HT-29 (cell line): ENCODE measurements around the gene C22orf39. TPM values are rescaled to one million over a fixed set of nuclear protein-coding genes. Genes with fewer than 3 reads are reported as not detected.
A peak's percentile ranks its signal among the peaks of the same experiment; 100 is the strongest.

ENCODE experiments used
- DNase-seq: peaks from one replicate; pipeline ENCODE4 v3.0.0-alpha.2; 2015; ENCODE audit warnings: low spot score
- total RNA-seq: library from RNA; depleted of rRNA; stranded (reverse); fragments of >200 nt; shearing (Covaris generic); gene quantifications from 2 replicates; pipeline ENCODE4 v1.2.3, GENCODE V29; 2014; rRNA removed

C22orf39 gene
- 43.6 and 58.4 TPM in 2 replicates for total RNA-seq

- peak; percentile 94 for DNase-seq
Measured at GRCh38 chr22:19447330-19448075, at the start of gene C22orf39. TSS of gene C22orf39 (minus strand) at chr22:19447711. CDS start at chr22:19447688, 23 bp downstream.

- DNase-seq, result no peak
Measured at GRCh38 chr22:19497245-19497644, 49.7 kb upstream of the C22orf39 start.

GRCh38 chr22:19496324-19496630 is 48.8 kb upstream of the C22orf39 start:
- DNase-seq, result no peak

- peak; percentile 6 for DNase-seq
Measured at GRCh38 chr22:19495562-19496323, 48.2 kb upstream of the C22orf39 start.

GRCh38 chr22:19494676-19495173 is 47.2 kb upstream of the C22orf39 start:
- DNase-seq, result no peak

- no peak for DNase-seq
Measured at GRCh38 chr22:19494001-19494560, 46.6 kb upstream of the C22orf39 start.

- no peak for DNase-seq
Measured at GRCh38 chr22:19492504-19493174, 45.1 kb upstream of the C22orf39 start.

- no peak for DNase-seq
Measured at GRCh38 chr22:19490628-19491230, 43.2 kb upstream of the C22orf39 start.

GRCh38 chr22:19488884-19489843 is 41.7 kb upstream of the C22orf39 start:
- no peak for DNase-seq

GRCh38 chr22:19488285-19488684 is 40.8 kb upstream of the C22orf39 start:
- no peak for DNase-seq

GRCh38 chr22:19483481-19484244 is 36.2 kb upstream of the C22orf39 start:
- DNase-seq, result no peak

GRCh38 chr22:19482297-19482696 is 34.8 kb upstream of the C22orf39 start:
- no peak for DNase-seq

GRCh38 chr22:19480789-19481188 is 33.3 kb upstream of the C22orf39 start:
- no peak for DNase-seq

- DNase-seq, result peak; percentile 16
Measured at GRCh38 chr22:19480173-19480568, 32.7 kb upstream of the C22orf39 start.

GRCh38 chr22:19479355-19480172 is 32.1 kb upstream of the C22orf39 start, which contains the start of gene CDC45:
TSS of gene CDC45 (plus strand) at chr22:19479920. CDS start at chr22:19479969, 49 bp downstream.
- DNase-seq, result peak; percentile 99

- DNase-seq, result no peak
Measured at GRCh38 chr22:19478901-19479354, 31.4 kb upstream of the C22orf39 start, which contains the start of gene UFD1. TSS of gene UFD1 (minus strand) at chr22:19479193. CDS start at chr22:19479085, 108 bp downstream.

GRCh38 chr22:19478045-19478900 is 30.8 kb upstream of the C22orf39 start:
- peak; percentile 51 for DNase-seq
